DMS79 treated with DMSO at 0.1 percent for 48 hours (cell line): ENCODE data around the gene CAPN13.
"Not testable (repeated sequence)": the region's sequence is repeated elsewhere in the genome, so short reads cannot be mapped to it uniquely, and the experiment has no call there.

Experiments used
- DNase-seq: peaks from one replicate; lab custom pipeline; 2025; lab: John Stamatoyannopoulos, UW

CAPN13 gene

GRCh38 chr2:30705056-30705455 lies 102.2 kb downstream of the CAPN13 start:
- DNase-seq: no peak

GRCh38 chr2:30704309-30705020 lies 102.8 kb downstream of the CAPN13 start:
- no peak for DNase-seq

DNA sequence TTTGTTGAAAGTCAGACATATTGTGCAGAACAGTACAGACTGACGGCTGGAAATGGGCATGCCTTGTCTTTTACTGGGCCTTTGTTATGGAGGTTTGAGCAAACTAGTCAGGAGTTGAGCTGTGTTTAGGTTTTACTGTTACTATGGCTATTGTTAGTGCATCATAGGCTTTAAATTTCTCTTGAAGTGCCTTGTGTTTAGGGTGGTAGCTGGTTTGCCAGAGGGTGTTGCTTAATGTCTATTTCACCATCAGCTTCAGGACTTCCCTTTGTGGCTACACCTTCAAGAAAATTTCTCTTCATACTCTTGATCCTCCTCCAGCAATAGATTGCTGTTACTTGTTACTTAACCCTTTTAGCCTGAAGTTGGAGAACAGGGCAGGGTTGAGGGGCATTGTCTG lies 104.6 kb downstream of the CAPN13 start:
- DNase-seq: no peak

DNA sequence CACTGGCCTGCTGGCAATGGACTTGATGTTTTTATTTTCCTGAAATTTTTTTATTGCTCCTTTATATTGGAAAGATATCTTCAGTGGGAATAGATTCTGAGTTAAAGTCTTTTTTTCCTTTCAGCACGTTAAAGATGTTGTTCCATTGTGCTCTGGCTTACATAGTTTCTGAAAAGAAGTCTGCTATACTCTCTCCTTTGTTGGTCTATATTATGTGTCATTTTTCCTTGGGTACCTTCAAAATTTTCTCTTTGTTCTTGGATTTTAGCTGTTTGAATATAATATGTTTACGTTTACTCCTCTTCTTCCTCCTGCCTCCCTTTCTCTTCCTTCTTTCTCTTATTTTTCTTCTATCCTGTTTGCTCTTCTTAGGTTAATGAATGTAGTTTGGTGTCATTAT lies 105.5 kb downstream of the CAPN13 start:
- peak; percentile 32 for DNase-seq

DNA sequence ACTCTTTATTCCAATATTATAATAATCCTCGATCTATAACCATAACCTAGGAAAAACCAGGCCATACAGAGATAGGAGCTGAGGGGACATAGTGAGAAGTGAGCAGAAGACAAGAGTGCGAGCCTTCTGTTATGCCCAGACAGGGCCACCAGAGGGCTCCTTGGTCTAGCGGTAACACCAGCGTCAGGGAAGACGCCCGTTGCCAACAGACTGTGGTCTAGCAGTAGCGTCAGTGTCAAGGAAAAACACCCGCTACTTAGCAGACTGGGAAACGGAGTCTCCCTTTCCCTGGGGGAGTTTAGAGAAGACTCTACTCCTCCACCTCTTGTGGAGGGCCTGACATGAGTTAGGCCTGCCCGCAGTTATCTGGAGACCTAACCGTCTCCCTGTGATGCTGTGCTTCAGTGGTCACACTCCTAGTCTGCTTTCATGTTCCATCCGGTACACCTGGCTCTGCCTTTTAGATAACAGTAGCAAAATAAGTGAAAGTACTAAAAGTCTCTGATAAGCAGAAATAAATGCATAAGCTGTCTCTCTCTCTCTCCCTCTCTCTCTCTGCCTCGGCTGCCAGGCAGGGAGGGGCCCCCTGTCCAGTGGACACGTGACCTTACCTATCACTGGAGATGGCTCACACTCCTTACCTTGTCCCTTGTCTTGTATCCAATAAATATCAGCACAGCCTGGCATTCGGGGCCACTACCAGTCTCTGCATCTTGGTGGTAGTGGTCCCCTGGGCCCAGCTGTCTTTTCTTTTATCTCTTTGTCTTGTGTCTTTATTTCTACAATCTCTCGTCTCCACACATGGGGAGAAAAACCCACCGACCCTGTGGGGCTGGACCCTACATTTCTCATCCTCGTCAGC lies 109.8 kb downstream of the CAPN13 start:
- DNase-seq: not testable (repeated sequence)

DNA sequence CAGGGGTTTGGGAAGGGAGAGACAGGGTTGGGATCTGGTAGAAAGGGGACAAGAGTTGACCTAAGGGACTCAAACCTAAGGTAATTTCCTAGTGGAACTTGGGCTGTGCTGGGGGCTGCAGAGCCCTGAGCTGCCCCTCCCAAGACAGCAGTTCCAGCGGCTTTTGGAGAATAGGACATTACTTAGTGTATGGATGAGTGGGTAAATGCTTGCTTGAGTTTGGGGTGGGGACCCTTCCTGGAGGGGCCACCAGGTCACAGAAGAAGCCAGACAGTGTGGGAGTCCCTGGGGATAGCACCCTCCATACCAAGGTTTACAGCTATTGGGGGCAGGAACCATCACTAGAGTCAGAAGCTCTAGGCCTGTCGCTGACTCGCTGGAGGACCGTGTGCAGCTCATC lies 111.5 kb downstream of the CAPN13 start:
- no peak for DNase-seq

- DNase-seq: peak; percentile 87
These were observed 112.8 kb downstream of the CAPN13 start for GRCh38 chr2:30694286-30695055.

- no peak for DNase-seq
These were observed 113.4 kb downstream of the CAPN13 start for GRCh38 chr2:30693821-30694281.

DNA sequence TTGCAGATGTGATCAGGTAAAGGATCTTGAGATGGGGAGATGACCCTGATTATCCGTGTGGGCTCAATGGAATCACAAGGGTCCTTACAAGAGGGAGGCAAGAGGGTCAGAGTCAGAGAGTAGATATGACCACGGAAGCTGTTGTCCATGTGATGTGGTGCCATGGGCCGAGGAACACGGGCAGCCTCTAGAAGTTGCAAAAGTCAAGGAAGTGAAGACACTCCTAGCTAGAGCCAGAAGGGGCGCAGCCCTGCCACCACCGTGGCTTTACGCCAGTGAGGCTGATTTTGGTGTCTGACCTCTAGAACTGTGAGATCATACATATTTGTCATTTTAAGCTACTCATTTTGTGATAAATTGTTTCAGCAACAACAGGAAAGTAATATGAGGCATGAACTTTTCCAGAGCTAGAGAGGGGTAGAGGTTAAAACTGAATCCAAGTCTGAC lies 114.4 kb downstream of the CAPN13 start:
- DNase-seq: no peak

DNA sequence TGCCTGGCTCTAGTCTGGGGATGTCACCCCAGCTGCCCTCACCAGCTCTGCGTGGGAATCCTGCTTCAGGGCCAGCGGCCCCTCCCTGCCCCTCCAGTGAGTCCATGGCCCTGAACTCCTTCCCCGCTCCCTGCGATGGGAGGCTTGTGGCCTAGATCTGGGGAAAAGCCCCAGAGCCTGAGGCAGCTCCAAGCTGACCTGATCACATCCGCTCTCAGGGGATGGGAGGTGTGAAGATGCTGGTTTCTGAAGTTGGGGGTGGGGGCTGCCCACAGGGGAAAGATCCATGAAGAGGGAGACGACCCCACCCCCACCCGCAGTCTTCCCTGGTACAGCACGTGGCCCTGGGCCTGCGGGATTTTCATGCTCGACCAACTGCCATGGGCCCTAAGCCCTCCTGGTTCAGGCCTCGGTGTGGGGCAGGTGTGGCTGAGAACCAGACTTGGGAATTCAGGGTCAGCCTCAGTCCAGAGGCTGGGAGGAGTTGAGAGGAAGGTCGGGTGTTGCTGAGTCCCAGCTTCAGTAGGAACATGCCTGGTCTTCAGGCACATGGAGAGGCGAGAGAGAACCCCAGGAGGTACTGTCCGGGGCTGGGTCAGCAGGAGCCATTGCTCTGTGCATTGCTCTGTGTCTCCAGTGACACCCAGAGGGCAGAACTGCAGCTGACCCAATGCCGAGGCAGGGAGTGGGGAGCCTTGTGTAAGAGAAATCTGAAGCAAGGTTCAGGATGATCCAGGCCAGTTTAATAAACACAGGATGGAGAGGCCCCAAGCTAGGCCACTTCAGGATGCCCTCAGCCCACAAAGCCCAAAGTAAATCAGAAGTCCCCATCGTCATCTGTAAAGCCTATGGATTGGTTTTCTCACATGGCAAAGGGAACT lies 115.1 kb downstream of the CAPN13 start:
- DNase-seq: no peak

DNA sequence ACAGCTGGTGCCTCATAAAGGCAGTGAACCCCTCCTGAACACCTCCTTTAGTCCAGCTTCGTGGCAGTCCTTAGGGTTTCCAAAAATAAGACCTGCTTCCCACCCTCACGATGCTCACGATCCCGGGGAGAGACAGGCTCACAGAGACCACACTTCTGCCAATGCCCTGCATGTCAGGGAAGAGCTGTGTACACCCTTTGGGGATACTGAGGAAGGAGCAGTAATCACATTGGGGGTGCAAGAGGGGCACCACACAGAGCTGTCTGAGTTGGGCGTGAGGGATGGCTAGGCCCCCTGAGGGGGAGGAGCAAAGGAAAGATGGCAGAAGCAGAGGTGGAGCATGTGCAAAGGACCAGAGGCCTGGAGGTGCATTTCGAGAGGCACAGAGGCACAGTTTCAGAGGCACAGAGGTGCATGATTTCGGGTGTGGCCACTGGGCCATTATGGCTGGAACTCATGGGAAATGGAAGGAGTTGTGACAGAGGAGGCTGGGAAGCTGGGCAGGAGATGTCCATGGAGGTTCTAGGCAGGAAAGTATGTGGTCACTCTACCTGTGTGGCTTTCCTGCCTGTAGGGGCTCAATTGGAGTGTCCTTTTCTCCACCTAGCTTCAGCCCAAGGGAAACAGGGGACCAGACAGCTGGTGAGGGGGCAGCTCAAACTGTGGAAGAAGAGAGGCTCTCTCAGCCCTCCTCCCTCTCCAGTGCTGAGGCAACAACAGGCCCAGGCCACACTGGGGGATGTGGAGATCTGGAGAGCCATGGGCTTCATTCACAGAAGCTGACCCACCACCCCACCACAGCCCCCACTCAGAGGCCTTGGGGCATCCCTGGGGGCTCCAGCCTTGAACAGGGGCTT lies 115.9 kb downstream of the CAPN13 start:
- DNase-seq: no peak

GRCh38 chr2:30690126-30690561 lies 117.1 kb downstream of the CAPN13 start:
- no peak for DNase-seq

- DNase-seq: no peak
These were observed 117.6 kb downstream of the CAPN13 start for GRCh38 chr2:30689496-30690125.

- DNase-seq: no peak
These were observed 118.3 kb downstream of the CAPN13 start for GRCh38 chr2:30688956-30689401.

GRCh38 chr2:30686669-30687068 lies 120.6 kb downstream of the CAPN13 start:
- DNase-seq: peak; percentile 79

DNA sequence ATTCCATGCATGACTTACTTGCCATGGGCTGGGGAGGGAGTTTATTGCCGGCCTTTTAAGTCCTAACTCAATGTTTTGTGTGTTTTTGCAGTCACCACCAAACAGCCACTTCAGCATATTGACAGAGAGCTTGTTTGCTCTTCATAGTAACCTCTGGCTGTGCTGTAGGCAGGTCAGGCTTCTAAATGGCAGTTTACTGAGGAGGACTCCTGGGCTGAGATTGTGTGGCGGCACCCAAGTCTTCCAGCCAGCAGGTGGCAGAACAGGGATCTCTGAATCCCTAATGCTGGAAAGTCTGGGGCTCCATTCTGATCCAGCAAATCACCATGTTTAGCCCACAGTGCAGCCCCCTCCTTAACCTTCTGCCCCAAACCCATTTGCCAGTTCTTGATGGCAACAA lies 121.2 kb downstream of the CAPN13 start:
- peak; percentile 90 for DNase-seq

- DNase-seq: no peak
These were observed 122.2 kb downstream of the CAPN13 start for GRCh38 chr2:30684996-30685395.

DNA sequence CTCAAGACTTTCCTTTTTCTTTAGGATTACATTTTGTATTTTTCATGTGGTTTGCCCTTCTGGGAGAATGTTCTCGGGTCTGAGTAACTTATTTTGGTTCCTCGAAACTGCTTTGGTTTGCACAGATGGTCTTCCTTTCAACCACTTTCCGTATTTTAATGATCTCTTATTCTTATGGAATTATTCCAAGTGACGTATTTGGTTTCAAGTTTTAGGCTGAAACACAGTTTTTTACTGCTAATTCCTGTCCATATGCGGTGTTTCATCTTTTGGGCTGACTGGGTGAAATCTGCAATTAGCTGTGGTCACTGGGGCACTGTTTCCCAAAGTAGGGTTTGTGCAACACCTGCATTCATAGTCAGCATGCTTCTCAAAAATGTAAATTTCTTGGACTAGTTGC lies 122.7 kb downstream of the CAPN13 start:
- no peak for DNase-seq

DNA sequence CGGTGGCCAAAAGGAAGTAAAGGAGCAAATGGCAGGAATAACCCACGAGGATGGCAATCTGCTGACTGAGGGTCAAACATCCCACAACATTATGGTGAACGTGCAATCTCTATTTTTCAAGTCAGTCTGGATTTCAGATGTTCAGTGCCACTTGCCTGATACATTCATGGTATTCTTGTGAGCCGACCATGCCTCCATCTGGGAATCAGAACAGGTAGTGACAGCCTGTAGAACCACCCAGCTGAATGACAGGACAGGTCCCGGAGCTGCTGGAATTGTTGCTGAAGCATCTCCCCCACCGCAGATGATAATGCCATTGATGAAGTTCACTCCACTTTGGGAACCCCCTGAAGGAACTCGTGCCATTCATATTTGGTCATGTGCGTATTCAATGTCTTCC lies 123.2 kb downstream of the CAPN13 start:
- DNase-seq: no peak
